ENCODE results near the gene FIGN.

DNA sequence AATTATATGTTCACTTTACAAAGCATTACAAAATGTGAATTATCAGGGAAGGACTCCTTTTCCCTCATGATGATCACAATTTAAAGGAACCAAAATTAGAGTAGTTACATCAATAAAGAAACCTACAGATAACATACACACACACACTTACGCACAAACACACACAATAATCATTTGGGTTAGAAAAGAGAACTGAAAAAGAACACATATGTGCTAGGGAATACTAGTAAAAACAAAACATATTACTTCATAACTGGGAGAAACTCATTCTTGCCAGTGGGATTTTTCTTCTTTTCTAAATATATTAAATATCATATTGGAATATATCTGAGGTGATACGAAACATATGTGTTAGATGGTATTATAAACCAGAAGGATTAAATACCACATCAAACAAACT, 42.3 kb downstream of the FIGN start:
- TF ChIP-seq, protein P1, sequence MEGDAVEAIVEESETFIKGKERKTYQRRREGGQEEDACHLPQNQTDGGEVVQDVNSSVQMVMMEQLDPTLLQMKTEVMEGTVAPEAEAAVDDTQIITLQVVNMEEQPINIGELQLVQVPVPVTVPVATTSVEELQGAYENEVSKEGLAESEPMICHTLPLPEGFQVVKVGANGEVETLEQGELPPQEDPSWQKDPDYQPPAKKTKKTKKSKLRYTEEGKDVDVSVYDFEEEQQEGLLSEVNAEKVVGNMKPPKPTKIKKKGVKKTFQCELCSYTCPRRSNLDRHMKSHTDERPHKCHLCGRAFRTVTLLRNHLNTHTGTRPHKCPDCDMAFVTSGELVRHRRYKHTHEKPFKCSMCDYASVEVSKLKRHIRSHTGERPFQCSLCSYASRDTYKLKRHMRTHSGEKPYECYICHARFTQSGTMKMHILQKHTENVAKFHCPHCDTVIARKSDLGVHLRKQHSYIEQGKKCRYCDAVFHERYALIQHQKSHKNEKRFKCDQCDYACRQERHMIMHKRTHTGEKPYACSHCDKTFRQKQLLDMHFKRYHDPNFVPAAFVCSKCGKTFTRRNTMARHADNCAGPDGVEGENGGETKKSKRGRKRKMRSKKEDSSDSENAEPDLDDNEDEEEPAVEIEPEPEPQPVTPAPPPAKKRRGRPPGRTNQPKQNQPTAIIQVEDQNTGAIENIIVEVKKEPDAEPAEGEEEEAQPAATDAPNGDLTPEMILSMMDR (IDR thresholded peaks at IDR 0.05; ENCODE audit: poor library complexity) = no peak
- no peak for TF ChIP-seq EZH2 (IDR thresholded peaks at IDR 0.05; ENCODE audit: borderline replicate concordance)
- TF ChIP-seq EZH2phosphoT487 (IDR thresholded peaks at IDR 0.05; ENCODE audit: low read depth, severe bottlenecking, unreplicated experiment) = no peak

All from hepatocyte (in vitro differentiated cells).